ENCODE measurements around the gene CETP.

GRCh38 chr16:56914896-56915295, 46.9 kb upstream of the CETP start:
- no peak for TF ChIP-seq SP1 (IDR thresholded peaks at IDR 0.05)
- TF ChIP-seq ARNT (IDR thresholded peaks at IDR 0.05): no peak
- no peak for TF ChIP-seq ZNF384 (IDR thresholded peaks at IDR 0.05)
- no peak for TF ChIP-seq ELF4 (IDR thresholded peaks at IDR 0.05)
- no peak for TF ChIP-seq NFRKB (IDR thresholded peaks at IDR 0.05)
- no peak for TF ChIP-seq LEF1 (IDR thresholded peaks at IDR 0.05; ENCODE audit: borderline replicate concordance)
- TF ChIP-seq FOXA1 (IDR thresholded peaks at IDR 0.05): no peak
- no peak for TF ChIP-seq FOXK2 (IDR thresholded peaks at IDR 0.05)
- TF ChIP-seq HDGF (IDR thresholded peaks at IDR 0.05; ENCODE audit: borderline replicate concordance): no peak
- TF ChIP-seq, protein P1, sequence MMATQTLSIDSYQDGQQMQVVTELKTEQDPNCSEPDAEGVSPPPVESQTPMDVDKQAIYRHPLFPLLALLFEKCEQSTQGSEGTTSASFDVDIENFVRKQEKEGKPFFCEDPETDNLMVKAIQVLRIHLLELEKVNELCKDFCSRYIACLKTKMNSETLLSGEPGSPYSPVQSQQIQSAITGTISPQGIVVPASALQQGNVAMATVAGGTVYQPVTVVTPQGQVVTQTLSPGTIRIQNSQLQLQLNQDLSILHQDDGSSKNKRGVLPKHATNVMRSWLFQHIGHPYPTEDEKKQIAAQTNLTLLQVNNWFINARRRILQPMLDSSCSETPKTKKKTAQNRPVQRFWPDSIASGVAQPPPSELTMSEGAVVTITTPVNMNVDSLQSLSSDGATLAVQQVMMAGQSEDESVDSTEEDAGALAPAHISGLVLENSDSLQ (IDR thresholded peaks at IDR 0.05): no peak

Measured in HEK293T (cell line).